ENCODE data around the gene SERTAD1. TPM values are rescaled to one million over a fixed set of nuclear protein-coding genes. Genes with fewer than 3 reads are reported as not detected.

SERTAD1 gene
- 10 to 100 TPM; 12.7 to 27.2 TPM for total RNA-seq

- DNase-seq (ENCODE audit: low spot score): peak; percentile 100
- H3K4me3 ChIP-seq: peak within 1 kb of the TSS; percentile 71 to 97
- H3K4me1 ChIP-seq: peaks cover 0 to 44% of the 10 kb centered on the region in 2 donors
- peak within 1 kb of the TSS; percentile 100 for H3K27ac ChIP-seq
- no peaks in the 10 kb centered on the region for H3K9me3 ChIP-seq
- H3K36me3 ChIP-seq: peaks cover 22% of the 10 kb centered on the region
- TF ChIP-seq CTCF (IDR thresholded peaks at IDR 0.05): peak; percentile 95 to 98
- no peaks in the 10 kb centered on the region for H3K27me3 ChIP-seq
Observed at GRCh38 chr19:40425450-40426287, at the start of gene SERTAD1. Gene SERTAD1 (minus strand): TSS chr19:40425992. CDS start chr19:40423546, 2,446 bp downstream.

- no peak for TF ChIP-seq CTCF (IDR thresholded peaks at IDR 0.05)
- Histone ChIP-seq H3K27me3 (no peaks in the 10 kb centered on the region), H3K4me3 (no peak overlapping the region), H3K9me3 (no peaks in the 10 kb centered on the region), H3K36me3 (no peaks in the 10 kb centered on the region), H3K27ac (no peak overlapping the region), H3K4me1 (no peaks in the 10 kb centered on the region)
- DNase-seq (ENCODE audit: low spot score): no peak
Observed at GRCh38 chr19:40474737-40475136, 48.9 kb upstream of the SERTAD1 start.

GRCh38 chr19:40472516-40472915 lies 46.7 kb upstream of the SERTAD1 start:
- no peak overlapping the region for H3K4me3 ChIP-seq

GRCh38 chr19:40471111-40471510 lies 45.3 kb upstream of the SERTAD1 start:
- no peaks in the 10 kb centered on the region for H3K36me3 ChIP-seq
- H3K27ac ChIP-seq: no peak overlapping the region
- no peak for TF ChIP-seq CTCF (IDR thresholded peaks at IDR 0.05)
- H3K4me3 ChIP-seq: no peak overlapping the region
- no peaks in the 10 kb centered on the region for H3K27me3 ChIP-seq
- peaks cover 0 to 12% of the 10 kb centered on the region in 2 donors for H3K4me1 ChIP-seq
- H3K9me3 ChIP-seq: no peaks in the 10 kb centered on the region
- DNase-seq (ENCODE audit: low spot score): no peak

More at GRCh38 chr19:40472516-40472915, 46.7 kb upstream of the SERTAD1 start:
- no peaks in the 10 kb centered on the region for H3K27me3 ChIP-seq
- peaks cover 0 to under 1% of the 10 kb centered on the region in 2 donors for H3K4me1 ChIP-seq
- no peaks in the 10 kb centered on the region for H3K9me3 ChIP-seq
- H3K27ac ChIP-seq: no peak overlapping the region
- H3K36me3 ChIP-seq: no peaks in the 10 kb centered on the region
- TF ChIP-seq CTCF (IDR thresholded peaks at IDR 0.05): no peak
- DNase-seq (ENCODE audit: low spot score): no peak

- H3K27me3 ChIP-seq: no peaks in the 10 kb centered on the region
- H3K36me3 ChIP-seq: no peaks in the 10 kb centered on the region
- no peaks in the 10 kb centered on the region for H3K9me3 ChIP-seq
- no peak overlapping the region for H3K4me3 ChIP-seq
- no peak for DNase-seq (ENCODE audit: low spot score)
- TF ChIP-seq CTCF (IDR thresholded peaks at IDR 0.05): no peak
- H3K27ac ChIP-seq: no peak overlapping the region
- peaks cover 0 to 28% of the 10 kb centered on the region in 2 donors for H3K4me1 ChIP-seq
Observed at GRCh38 chr19:40469011-40469410, 43.2 kb upstream of the SERTAD1 start.

Data from right atrium auricular region (tissue), 2 donors.